GM23338 (cell line): ENCODE measurements around the gene SLC25A18. TPM values are rescaled to one million over a fixed set of nuclear protein-coding genes. Genes with fewer than 3 reads are reported as not detected.

ENCODE experiments used
- ATAC-seq: fragments of 200-7000 bp; cut with Tn5 transposase; 3 replicates; pipeline ENCODE4 v1.9.1; 2020
- DNase-seq: peaks from one replicate; pipeline ENCODE4 v3.0.0-alpha.2; 2015; ENCODE audit warnings: low spot score
- H2AFZ ChIP-seq: fragments of 200-600 bp; sonication (generic); 2 replicates; pipeline ENCODE4 v1.8.0; 2016; ENCODE audit warnings: antibody characterized with exemption, mild to moderate bottlenecking, moderate library complexity
- H3F3A ChIP-seq: fragments of 200-600 bp; sonication (generic); replicated peaks from 2 replicates; pipeline ENCODE4 v1.8.0; 2017; ENCODE audit warnings: antibody characterized with exemption, mixed run types, low read depth
- H3K27ac ChIP-seq: fragments of 200-600 bp; sonication (generic); 2 replicates; pipeline ENCODE4 v1.6.1; 2016; ENCODE audit warnings: low read depth
- H3K27me3 ChIP-seq: fragments of 200-600 bp; sonication (generic); 2 replicates; pipeline ENCODE4 v1.8.0; 2016; ENCODE audit warnings: mild to moderate bottlenecking, mixed run types, moderate library complexity; ENCODE audit not compliant: insufficient read depth
- H3K36me3 ChIP-seq: fragments of 200-600 bp; sonication (generic); 2 replicates; pipeline ENCODE4 v1.8.0; 2016; ENCODE audit warnings: mild to moderate bottlenecking; ENCODE audit not compliant: insufficient read depth
- H3K4me1 ChIP-seq: fragments of 200-600 bp; sonication (generic); 2 replicates; pipeline ENCODE4 v1.8.0; 2016; ENCODE audit warnings: mild to moderate bottlenecking, moderate library complexity; ENCODE audit not compliant: insufficient read depth
- H3K4me2 ChIP-seq: fragments of 200-600 bp; sonication (generic); 2 replicates; pipeline ENCODE4 v1.7.1; 2017; ENCODE audit warnings: mixed run types
- H3K4me3 ChIP-seq: fragments of 200-600 bp; sonication (generic); 2 replicates; pipeline ENCODE4 v1.6.1; 2016; ENCODE audit warnings: mixed run types
- H3K79me2 ChIP-seq: fragments of 200-600 bp; sonication (generic); replicated peaks from 2 replicates; pipeline ENCODE4 v1.8.0; 2017; ENCODE audit warnings: mild to moderate bottlenecking; ENCODE audit not compliant: insufficient read depth
- H3K9me2 ChIP-seq: fragments of 200-600 bp; sonication (generic); 2 replicates; pipeline ENCODE4 v1.8.0; 2017; ENCODE audit not compliant: insufficient read depth
- H4K20me1 ChIP-seq: fragments of 200-600 bp; sonication (generic); replicated peaks from 2 replicates; pipeline ENCODE4 v1.8.0; 2017; ENCODE audit warnings: mild to moderate bottlenecking; ENCODE audit not compliant: insufficient read depth
- H3K27ac Mint-ChIP-seq: 2 replicates; pipeline ENCODE4 v1.8.0; 2020; ENCODE audit warnings: inconsistent platforms, mild to moderate bottlenecking, moderate library complexity, mixed read lengths
- H3K27me3 Mint-ChIP-seq: 3 replicates; pipeline ENCODE4 v1.8.0; 2022; ENCODE audit warnings: low read depth, mild to moderate bottlenecking, moderate library complexity, mixed read lengths, inconsistent platforms; ENCODE audit not compliant: insufficient read depth, poor library complexity
- H3K36me3 Mint-ChIP-seq: 3 replicates; pipeline ENCODE4 v1.8.0; 2021; ENCODE audit warnings: low read depth, mild to moderate bottlenecking, inconsistent platforms, moderate library complexity, mixed read lengths
- H3K4me1 Mint-ChIP-seq: 3 replicates; pipeline ENCODE4 v1.8.0; 2020; ENCODE audit warnings: mild to moderate bottlenecking, inconsistent platforms, mixed read lengths
- H3K4me3 Mint-ChIP-seq: 3 replicates; pipeline ENCODE4 v1.8.0; 2021; ENCODE audit warnings: moderate library complexity, mild to moderate bottlenecking, inconsistent platforms, mixed read lengths
- H3K9me3 Mint-ChIP-seq: 3 replicates; pipeline ENCODE4 v1.8.0; 2020; ENCODE audit warnings: moderate library complexity, mild to moderate bottlenecking, inconsistent platforms, mixed read lengths
- CREB1 ChIP-seq: fragments of 250-450 bp; sonication (Bioruptor Pico); IDR thresholded peaks from 2 replicates; pipeline ENCODE4 v1.5.0; 2020; ENCODE audit warnings: low read depth, mild to moderate bottlenecking, moderate library complexity
- CTCF ChIP-seq, 2 experiments: fragments of 200-600 bp in 1 of 2; sonication (generic) in 1 of 2; conservative IDR thresholded peaks; 2 replicates each; pipeline versions ENCODE4 v1.5.1 to v1.6.1; 2016 to 2017; ENCODE audit warnings: antibody characterized with exemption in 2 of 2, low read depth in 2 of 2, mild to moderate bottlenecking in 2 of 2, moderate library complexity in 1 of 2
- ETS1 ChIP-seq: IDR thresholded peaks from 2 replicates; pipeline ENCODE4 v1.6.1; 2016; ENCODE audit warnings: antibody characterized with exemption
- EZH2 ChIP-seq: fragments of 200-600 bp; sonication (generic); IDR thresholded peaks from one replicate; pipeline ENCODE4 v1.8.0; 2017; ENCODE audit warnings: antibody characterized with exemption, mild to moderate bottlenecking, low read depth; ENCODE audit not compliant: unreplicated experiment
- EZH2phosphoT487 ChIP-seq: fragments of 200-600 bp; sonication (generic); IDR thresholded peaks from one replicate; pipeline ENCODE4 v1.8.1; 2018; ENCODE audit warnings: antibody characterized with exemption; ENCODE audit not compliant: unreplicated experiment
- JUNB ChIP-seq: IDR thresholded peaks from one replicate; pipeline ENCODE4 v1.6.1; 2016; ENCODE audit warnings: antibody characterized with exemption; ENCODE audit not compliant: unreplicated experiment
- POLR2AphosphoS5 ChIP-seq: IDR thresholded peaks from 2 replicates; pipeline ENCODE4 v1.6.1; 2016; ENCODE audit warnings: antibody characterized with exemption, low read depth
- STAT1 ChIP-seq: IDR thresholded peaks from one replicate; pipeline ENCODE4 v1.6.1; 2016; ENCODE audit warnings: antibody characterized with exemption; ENCODE audit not compliant: unreplicated experiment
- polyA plus RNA-seq: library from polyadenylated mRNA; unstranded; fragments of >200 nt; fragmentation: Nextera tagmentation; extraction: Ambion mirVana; gene quantifications from 2 replicates; pipeline ENCODE4 v1.2.1, GENCODE V29; 2016
- total RNA-seq: library from RNA; depleted of rRNA; stranded (reverse); fragments of >200 nt; shearing (Covaris generic); gene quantifications from 2 replicates; pipeline ENCODE4 v1.2.3, GENCODE V29; 2014
- TF ChIP-seq, protein P1 (sequence below): fragments of 250-450 bp; sonication (Bioruptor Pico); IDR thresholded peaks from 2 replicates; pipeline ENCODE4 v1.5.0; 2020; ENCODE audit warnings: mild to moderate bottlenecking, moderate library complexity

SLC25A18 gene
- total and polyA plus RNA-seq, 2 experiments from 2014 or later, result 1.2 to 1.9 TPM

- TF ChIP-seq, protein P1, sequence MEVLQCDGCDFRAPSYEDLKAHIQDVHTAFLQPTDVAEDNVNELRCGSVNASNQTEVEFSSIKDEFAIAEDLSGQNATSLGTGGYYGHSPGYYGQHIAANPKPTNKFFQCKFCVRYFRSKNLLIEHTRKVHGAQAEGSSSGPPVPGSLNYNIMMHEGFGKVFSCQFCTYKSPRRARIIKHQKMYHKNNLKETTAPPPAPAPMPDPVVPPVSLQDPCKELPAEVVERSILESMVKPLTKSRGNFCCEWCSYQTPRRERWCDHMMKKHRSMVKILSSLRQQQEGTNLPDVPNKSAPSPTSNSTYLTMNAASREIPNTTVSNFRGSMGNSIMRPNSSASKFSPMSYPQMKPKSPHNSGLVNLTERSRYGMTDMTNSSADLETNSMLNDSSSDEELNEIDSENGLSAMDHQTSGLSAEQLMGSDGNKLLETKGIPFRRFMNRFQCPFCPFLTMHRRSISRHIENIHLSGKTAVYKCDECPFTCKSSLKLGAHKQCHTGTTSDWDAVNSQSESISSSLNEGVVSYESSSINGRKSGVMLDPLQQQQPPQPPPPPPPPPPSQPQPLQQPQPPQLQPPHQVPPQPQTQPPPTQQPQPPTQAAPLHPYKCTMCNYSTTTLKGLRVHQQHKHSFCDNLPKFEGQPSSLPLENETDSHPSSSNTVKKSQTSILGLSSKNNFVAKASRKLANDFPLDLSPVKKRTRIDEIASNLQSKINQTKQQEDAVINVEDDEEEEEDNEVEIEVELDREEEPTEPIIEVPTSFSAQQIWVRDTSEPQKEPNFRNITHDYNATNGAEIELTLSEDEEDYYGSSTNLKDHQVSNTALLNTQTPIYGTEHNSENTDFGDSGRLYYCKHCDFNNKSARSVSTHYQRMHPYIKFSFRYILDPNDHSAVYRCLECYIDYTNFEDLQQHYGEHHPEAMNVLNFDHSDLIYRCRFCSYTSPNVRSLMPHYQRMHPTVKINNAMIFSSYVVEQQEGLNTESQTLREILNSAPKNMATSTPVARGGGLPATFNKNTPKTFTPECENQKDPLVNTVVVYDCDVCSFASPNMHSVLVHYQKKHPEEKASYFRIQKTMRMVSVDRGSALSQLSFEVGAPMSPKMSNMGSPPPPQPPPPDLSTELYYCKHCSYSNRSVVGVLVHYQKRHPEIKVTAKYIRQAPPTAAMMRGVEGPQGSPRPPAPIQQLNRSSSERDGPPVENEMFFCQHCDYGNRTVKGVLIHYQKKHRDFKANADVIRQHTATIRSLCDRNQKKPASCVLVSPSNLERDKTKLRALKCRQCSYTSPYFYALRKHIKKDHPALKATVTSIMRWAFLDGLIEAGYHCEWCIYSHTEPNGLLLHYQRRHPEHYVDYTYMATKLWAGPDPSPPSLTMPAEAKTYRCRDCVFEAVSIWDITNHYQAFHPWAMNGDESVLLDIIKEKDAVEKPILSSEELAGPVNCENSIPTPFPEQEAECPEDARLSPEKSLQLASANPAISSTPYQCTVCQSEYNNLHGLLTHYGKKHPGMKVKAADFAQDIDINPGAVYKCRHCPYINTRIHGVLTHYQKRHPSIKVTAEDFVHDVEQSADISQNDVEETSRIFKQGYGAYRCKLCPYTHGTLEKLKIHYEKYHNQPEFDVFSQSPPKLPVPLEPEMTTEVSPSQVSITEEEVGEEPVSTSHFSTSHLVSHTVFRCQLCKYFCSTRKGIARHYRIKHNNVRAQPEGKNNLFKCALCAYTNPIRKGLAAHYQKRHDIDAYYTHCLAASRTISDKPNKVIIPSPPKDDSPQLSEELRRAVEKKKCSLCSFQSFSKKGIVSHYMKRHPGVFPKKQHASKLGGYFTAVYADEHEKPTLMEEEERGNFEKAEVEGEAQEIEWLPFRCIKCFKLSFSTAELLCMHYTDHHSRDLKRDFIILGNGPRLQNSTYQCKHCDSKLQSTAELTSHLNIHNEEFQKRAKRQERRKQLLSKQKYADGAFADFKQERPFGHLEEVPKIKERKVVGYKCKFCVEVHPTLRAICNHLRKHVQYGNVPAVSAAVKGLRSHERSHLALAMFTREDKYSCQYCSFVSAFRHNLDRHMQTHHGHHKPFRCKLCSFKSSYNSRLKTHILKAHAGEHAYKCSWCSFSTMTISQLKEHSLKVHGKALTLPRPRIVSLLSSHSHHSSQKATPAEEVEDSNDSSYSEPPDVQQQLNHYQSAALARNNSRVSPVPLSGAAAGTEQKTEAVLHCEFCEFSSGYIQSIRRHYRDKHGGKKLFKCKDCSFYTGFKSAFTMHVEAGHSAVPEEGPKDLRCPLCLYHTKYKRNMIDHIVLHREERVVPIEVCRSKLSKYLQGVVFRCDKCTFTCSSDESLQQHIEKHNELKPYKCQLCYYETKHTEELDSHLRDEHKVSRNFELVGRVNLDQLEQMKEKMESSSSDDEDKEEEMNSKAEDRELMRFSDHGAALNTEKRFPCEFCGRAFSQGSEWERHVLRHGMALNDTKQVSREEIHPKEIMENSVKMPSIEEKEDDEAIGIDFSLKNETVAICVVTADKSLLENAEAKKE (CRISPR knock-in tag), result no peak
- TF ChIP-seq STAT1, result no peak
- no peak for TF ChIP-seq CREB1
- no peak for TF ChIP-seq EZH2phosphoT487
- TF ChIP-seq CTCF (conservative IDR thresholded peaks at IDR 0.05; ENCODE audit: low read depth in 2 of 2), result no peak
- TF ChIP-seq EZH2, result no peak
Observed at GRCh38 chr22:17541476-17541875, 21.8 kb upstream of the SLC25A18 start (continued).

DNA sequence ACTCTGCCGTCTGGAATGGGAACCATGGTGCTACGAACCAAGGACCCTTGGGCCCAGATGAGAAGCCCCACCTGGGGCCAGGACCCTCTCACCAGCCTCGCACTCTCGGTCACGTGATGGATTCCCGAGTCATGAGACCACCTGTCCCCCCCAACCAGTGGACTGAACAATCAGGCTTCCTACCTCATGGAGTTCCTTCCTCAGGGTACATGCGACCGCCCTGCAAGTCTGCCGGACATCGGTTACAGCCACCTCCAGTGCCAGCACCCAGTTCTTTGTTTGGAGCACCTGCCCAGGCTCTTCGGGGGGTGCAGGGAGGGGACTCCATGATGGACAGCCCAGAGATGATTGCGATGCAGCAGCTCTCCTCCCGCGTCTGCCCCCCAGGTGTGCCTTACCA is 20.8 kb upstream of the SLC25A18 start:
- Histone ChIP-seq H3K4me1 (no peaks in the 10 kb centered on the region), H3K36me3 (peaks cover 63% of the 10 kb centered on the region)
- TF ChIP-seq STAT1, result no peak
- no peak for TF ChIP-seq CREB1
- TF ChIP-seq EZH2, result no peak
- TF ChIP-seq ETS1, result no peak
- TF ChIP-seq POLR2AphosphoS5, result no peak
- no peak for TF ChIP-seq JUNB

More for the DNA sequence above, 20.8 kb upstream of the SLC25A18 start:
- H3K27ac ChIP-seq, result no peak overlapping the region
- peaks cover 18% of the 10 kb centered on the region; the same call in 1 of the 2 replicates for H3K79me2 ChIP-seq
- DNase-seq, result no peak
- H3K27ac Mint-ChIP-seq, result no peak overlapping the region
- no peak overlapping the region for H3K4me3 ChIP-seq
- peaks cover 7% of the 10 kb centered on the region for H3K27me3 Mint-ChIP-seq
- no peak overlapping the region for H3K4me3 Mint-ChIP-seq
- H3F3A ChIP-seq, result peaks cover 37% of the 10 kb centered on the region
- no peaks in the 10 kb centered on the region for H3K9me3 Mint-ChIP-seq
- peaks cover under 1% of the 10 kb centered on the region; the same call in 2 of the 3 replicates for H3K4me1 Mint-ChIP-seq
- peaks cover 83% of the 10 kb centered on the region for H3K36me3 Mint-ChIP-seq
- no peak overlapping the region for H3K4me2 ChIP-seq
- H4K20me1 ChIP-seq, result peaks cover 17% of the 10 kb centered on the region
- H3K9me2 ChIP-seq, result no peaks in the 10 kb centered on the region
- no peak for ATAC-seq
- H2AFZ ChIP-seq, result no peak overlapping the region
- no peaks in the 10 kb centered on the region for H3K27me3 ChIP-seq
